HepG2 (cell line): ENCODE data around the gene SHLD3. TPM values are rescaled to one million over a fixed set of nuclear protein-coding genes. Genes with fewer than 3 reads are reported as not detected.

Source experiments
- AHR ChIP-seq: IDR thresholded peaks from 2 replicates; pipeline ENCODE4 v1.6.1; 2018; ENCODE audit warnings: missing genetic modification reagents, missing compliant biosample characterization
- BORCS8-MEF2B ChIP-seq: sonication (generic); formaldehyde crosslinking; IDR thresholded peaks from 2 replicates; pipeline ENCODE4 v1.8.0; 2022; ENCODE audit warnings: mild to moderate bottlenecking, missing genetic modification reagents
- DNMT3B ChIP-seq: conservative IDR thresholded peaks from 2 replicates; pipeline ENCODE4 v1.6.1; 2016; ENCODE audit warnings: missing biosample characterization, control low read depth
- ELF4 ChIP-seq: sonication (generic); formaldehyde crosslinking; IDR thresholded peaks from 2 replicates; pipeline ENCODE4 v1.5.0; 2020; ENCODE audit warnings: missing genetic modification reagents, mild to moderate bottlenecking, moderate library complexity, borderline replicate concordance
- GLI4 ChIP-seq: sonication (generic); formaldehyde crosslinking; IDR thresholded peaks from 2 replicates; pipeline ENCODE4 v1.5.1; 2020; ENCODE audit warnings: missing genetic modification reagents, mild to moderate bottlenecking, moderate library complexity, borderline replicate concordance
- IKZF4 ChIP-seq: sonication (generic); formaldehyde crosslinking; IDR thresholded peaks from 2 replicates; pipeline ENCODE4 v1.5.1; 2020; ENCODE audit warnings: borderline replicate concordance, mild to moderate bottlenecking, low read depth, missing genetic modification reagents; ENCODE audit errors: not compliant biosample characterization
- JUN ChIP-seq: sonication (generic); formaldehyde crosslinking; IDR thresholded peaks from 2 replicates; pipeline ENCODE4 v1.4.0; 2020; ENCODE audit warnings: mild to moderate bottlenecking, missing genetic modification reagents
- MED13 ChIP-seq: sonication (generic); formaldehyde crosslinking; IDR thresholded peaks from 2 replicates; pipeline ENCODE4 v1.5.0; 2020; ENCODE audit warnings: missing genetic modification reagents
- MIER2 ChIP-seq: IDR thresholded peaks from 2 replicates; pipeline ENCODE4 v1.6.1; 2016; ENCODE audit warnings: missing biosample characterization, missing genetic modification reagents
- MYNN ChIP-seq: sonication (generic); formaldehyde crosslinking; IDR thresholded peaks from 2 replicates; pipeline ENCODE4 v1.4.0; 2020; ENCODE audit warnings: mild to moderate bottlenecking, low read depth, missing genetic modification reagents
- PITX1 ChIP-seq: sonication (generic); formaldehyde crosslinking; IDR thresholded peaks from 2 replicates; pipeline ENCODE4 v1.5.1; 2020; ENCODE audit warnings: mild to moderate bottlenecking, missing genetic modification reagents
- PPARG ChIP-seq: conservative IDR thresholded peaks from 2 replicates; pipeline ENCODE4 v1.6.1; 2016; ENCODE audit warnings: missing biosample characterization, missing genetic modification reagents
- REL ChIP-seq: sonication (generic); formaldehyde crosslinking; conservative IDR thresholded peaks from 2 replicates; pipeline ENCODE4 v1.8.0; 2022; ENCODE audit warnings: mild to moderate bottlenecking, missing genetic modification reagents, moderate library complexity
- RELA ChIP-seq: sonication (generic); formaldehyde crosslinking; IDR thresholded peaks from 2 replicates; pipeline ENCODE4 v1.4.0; 2020; ENCODE audit warnings: missing genetic modification reagents
- SRSF9 ChIP-seq: fragments of 200-400 bp; formaldehyde crosslinking; IDR thresholded peaks from 2 replicates; pipeline ENCODE4 v1.6.1; 2018; ENCODE audit warnings: borderline replicate concordance, mild to moderate bottlenecking, low read depth, low read length; ENCODE audit not compliant: insufficient read depth, poor library complexity, severe bottlenecking
- ZBTB1 ChIP-seq: sonication (generic); formaldehyde crosslinking; IDR thresholded peaks from 2 replicates; pipeline ENCODE4 v1.4.0; 2020; ENCODE audit warnings: missing genetic modification reagents, borderline replicate concordance
- ZFP82 ChIP-seq: sonication (generic); formaldehyde crosslinking; IDR thresholded peaks from 2 replicates; pipeline ENCODE4 v1.5.1; 2020; ENCODE audit warnings: mild to moderate bottlenecking, missing genetic modification reagents, borderline replicate concordance
- ZKSCAN1 ChIP-seq: fragments of 150-350 bp; IDR thresholded peaks from 2 replicates; pipeline ENCODE4 v1.6.1; 2014; ENCODE audit warnings: low read length
- ZMYM4 ChIP-seq: sonication (generic); formaldehyde crosslinking; IDR thresholded peaks from 2 replicates; pipeline ENCODE4 v1.8.1; 2023; ENCODE audit warnings: mild to moderate bottlenecking, missing genetic modification reagents
- ZNF124 ChIP-seq: sonication (generic); formaldehyde crosslinking; IDR thresholded peaks from 2 replicates; pipeline ENCODE4 v1.4.0; 2020; ENCODE audit warnings: missing genetic modification reagents
- ZNF510 ChIP-seq: sonication (generic); formaldehyde crosslinking; IDR thresholded peaks from 2 replicates; pipeline ENCODE4 v1.4.0; 2020; ENCODE audit warnings: low read depth, mild to moderate bottlenecking, missing genetic modification reagents
- ZNF605 ChIP-seq: sonication (generic); formaldehyde crosslinking; IDR thresholded peaks from 2 replicates; pipeline ENCODE4 v1.8.0; 2022; ENCODE audit warnings: mild to moderate bottlenecking, missing genetic modification reagents
- ZNF788 ChIP-seq: sonication (generic); formaldehyde crosslinking; IDR thresholded peaks from 2 replicates; pipeline ENCODE4 v1.5.0; 2020; ENCODE audit warnings: mild to moderate bottlenecking, missing genetic modification reagents, borderline replicate concordance
- polyA plus RNA-seq, 8 experiments: library from polyadenylated mRNA; depleted of rRNA in 3 of 8; stranded (reverse) in 7 of 8; unstranded in 1 of 8; fragments of >200 nt; fragmentation: Illumina TruSeq in 4 of 8; extraction: Trizol in 4 of 8; gene quantifications; 2 replicates each; pipeline versions ENCODE4 v1.2.1 to v1.2.3, GENCODE V29; 2011 to 2016; ENCODE audit warnings: low read depth in 4 of 8, missing spikeins in 1 of 8, mixed read lengths in 1 of 8; ENCODE audit not compliant: insufficient read depth in 1 of 8
- total RNA-seq, 5 experiments: library from RNA; depleted of rRNA; stranded (reverse); fragments of >200 nt; fragmentation: Illumina TruSeq; extraction: Trizol; gene quantifications; 2 replicates each; pipeline ENCODE4 v1.2.3, GENCODE V29; 2016; ENCODE audit warnings: low read depth in 1 of 5
- TF ChIP-seq, protein P1 (sequence below): sonication (generic); formaldehyde crosslinking; IDR thresholded peaks from 2 replicates; pipeline ENCODE4 v1.5.1; 2020; ENCODE audit warnings: missing genetic modification reagents, mild to moderate bottlenecking, borderline replicate concordance
- TF ChIP-seq, protein P2 (sequence below): sonication (generic); formaldehyde crosslinking; conservative IDR thresholded peaks from 2 replicates; pipeline ENCODE4 v1.4.0; 2020; ENCODE audit warnings: missing genetic modification reagents
- TF ChIP-seq, protein P3 (sequence below): sonication (generic); formaldehyde crosslinking; IDR thresholded peaks from 2 replicates; pipeline ENCODE4 v1.5.0; 2020; ENCODE audit warnings: missing genetic modification reagents, mild to moderate bottlenecking, borderline replicate concordance
- TF ChIP-seq, protein P4 (sequence below): sonication (generic); formaldehyde crosslinking; IDR thresholded peaks from 2 replicates; pipeline ENCODE4 v1.9.0; 2021; ENCODE audit warnings: missing genetic modification reagents, mild to moderate bottlenecking, borderline replicate concordance

SHLD3 gene
- total and polyA plus RNA-seq, 2 of the 13 experiments (the other 11 are each of a cell fraction or from before 2014, with no cell fraction given), result 3.6 to 6.8 TPM

DNA sequence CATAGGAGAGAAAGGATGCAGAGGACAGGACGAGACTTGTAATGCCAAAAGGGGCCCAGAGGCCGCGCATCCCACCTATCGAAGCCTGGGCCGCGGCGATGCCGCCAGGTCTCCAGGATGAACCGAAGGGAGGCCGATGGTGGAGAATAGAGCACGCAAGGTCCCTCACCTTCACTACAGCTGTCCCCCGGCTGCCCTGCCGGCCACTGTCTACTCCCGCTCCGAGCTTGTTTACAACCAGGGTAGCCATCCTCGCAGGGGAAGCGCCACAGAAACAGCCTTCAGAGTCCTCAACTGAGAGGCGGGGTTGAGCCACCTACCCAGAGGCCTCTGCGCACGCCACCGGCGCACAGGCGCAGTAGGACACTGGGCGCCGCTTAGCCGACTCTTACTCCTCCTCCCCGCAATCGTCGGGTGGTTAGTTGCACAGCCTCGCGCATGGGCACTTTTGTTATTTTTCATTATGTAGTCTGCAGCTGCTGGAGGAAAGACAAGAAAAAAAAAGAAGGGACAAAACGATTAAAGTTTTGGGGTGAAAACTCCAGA is 729 bp upstream of the SHLD3 start, which contains the start of gene TRIM23 (continued):
- TF ChIP-seq IKZF4 (CRISPR knock-in tag) (no peak), MED13 (CRISPR knock-in tag) (no peak), ZFP82 (peak; percentile 83; the same call in 1 of the 2 replicates), ZNF510 (peak; percentile 73; the same call in 1 of the 2 replicates), MIER2 (no peak), ZBTB1 (CRISPR knock-in tag) (no peak), SRSF9 (no peak), REL (CRISPR knock-in tag) (no peak), DNMT3B (CRISPR knock-in tag) (no peak; the same call in 1 of the 2 replicates), MYNN (CRISPR knock-in tag) (no peak), PPARG (CRISPR knock-in tag) (no peak), ELF4 (CRISPR knock-in tag) (no peak), ZNF124 (CRISPR knock-in tag) (0 out of 2 replicates have a peak, but pooled peaks have one; percentile 9), AHR (CRISPR knock-in tag) (no peak), RELA (CRISPR knock-in tag) (no peak), ZMYM4 (CRISPR knock-in tag) (no peak; the same call in 1 of the 2 replicates), ZNF788 (no peak), BORCS8-MEF2B (0 out of 2 replicates have a peak, but pooled peaks have one; percentile 55), ZKSCAN1 (no peak), ZNF605 (CRISPR knock-in tag) (no peak), GLI4 (no peak), JUN (no peak), PITX1 (CRISPR knock-in tag) (no peak; the same call in 1 of the 2 replicates)
- TF ChIP-seq, protein P1, sequence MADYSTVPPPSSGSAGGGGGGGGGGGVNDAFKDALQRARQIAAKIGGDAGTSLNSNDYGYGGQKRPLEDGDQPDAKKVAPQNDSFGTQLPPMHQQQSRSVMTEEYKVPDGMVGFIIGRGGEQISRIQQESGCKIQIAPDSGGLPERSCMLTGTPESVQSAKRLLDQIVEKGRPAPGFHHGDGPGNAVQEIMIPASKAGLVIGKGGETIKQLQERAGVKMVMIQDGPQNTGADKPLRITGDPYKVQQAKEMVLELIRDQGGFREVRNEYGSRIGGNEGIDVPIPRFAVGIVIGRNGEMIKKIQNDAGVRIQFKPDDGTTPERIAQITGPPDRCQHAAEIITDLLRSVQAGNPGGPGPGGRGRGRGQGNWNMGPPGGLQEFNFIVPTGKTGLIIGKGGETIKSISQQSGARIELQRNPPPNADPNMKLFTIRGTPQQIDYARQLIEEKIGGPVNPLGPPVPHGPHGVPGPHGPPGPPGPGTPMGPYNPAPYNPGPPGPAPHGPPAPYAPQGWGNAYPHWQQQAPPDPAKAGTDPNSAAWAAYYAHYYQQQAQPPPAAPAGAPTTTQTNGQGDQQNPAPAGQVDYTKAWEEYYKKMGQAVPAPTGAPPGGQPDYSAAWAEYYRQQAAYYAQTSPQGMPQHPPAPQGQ (CRISPR knock-in tag), result no peak
- TF ChIP-seq, protein P2, sequence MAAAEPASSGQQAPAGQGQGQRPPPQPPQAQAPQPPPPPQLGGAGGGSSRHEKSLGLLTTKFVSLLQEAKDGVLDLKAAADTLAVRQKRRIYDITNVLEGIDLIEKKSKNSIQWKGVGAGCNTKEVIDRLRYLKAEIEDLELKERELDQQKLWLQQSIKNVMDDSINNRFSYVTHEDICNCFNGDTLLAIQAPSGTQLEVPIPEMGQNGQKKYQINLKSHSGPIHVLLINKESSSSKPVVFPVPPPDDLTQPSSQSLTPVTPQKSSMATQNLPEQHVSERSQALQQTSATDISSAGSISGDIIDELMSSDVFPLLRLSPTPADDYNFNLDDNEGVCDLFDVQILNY (CRISPR knock-in tag), result no peak
- TF ChIP-seq, protein P3, sequence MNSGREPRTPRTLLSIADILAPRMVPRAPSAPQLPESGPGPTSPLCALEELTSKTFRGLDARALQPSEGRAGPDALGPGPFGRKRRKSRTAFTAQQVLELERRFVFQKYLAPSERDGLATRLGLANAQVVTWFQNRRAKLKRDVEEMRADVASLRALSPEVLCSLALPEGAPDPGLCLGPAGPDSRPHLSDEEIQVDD (CRISPR knock-in tag), result no peak
- TF ChIP-seq, protein P4, sequence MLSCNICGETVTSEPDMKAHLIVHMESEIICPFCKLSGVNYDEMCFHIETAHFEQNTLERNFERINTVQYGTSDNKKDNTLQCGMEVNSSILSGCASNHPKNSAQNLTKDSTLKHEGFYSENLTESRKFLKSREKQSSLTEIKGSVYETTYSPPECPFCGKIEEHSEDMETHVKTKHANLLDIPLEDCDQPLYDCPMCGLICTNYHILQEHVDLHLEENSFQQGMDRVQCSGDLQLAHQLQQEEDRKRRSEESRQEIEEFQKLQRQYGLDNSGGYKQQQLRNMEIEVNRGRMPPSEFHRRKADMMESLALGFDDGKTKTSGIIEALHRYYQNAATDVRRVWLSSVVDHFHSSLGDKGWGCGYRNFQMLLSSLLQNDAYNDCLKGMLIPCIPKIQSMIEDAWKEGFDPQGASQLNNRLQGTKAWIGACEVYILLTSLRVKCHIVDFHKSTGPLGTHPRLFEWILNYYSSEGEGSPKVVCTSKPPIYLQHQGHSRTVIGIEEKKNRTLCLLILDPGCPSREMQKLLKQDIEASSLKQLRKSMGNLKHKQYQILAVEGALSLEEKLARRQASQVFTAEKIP (CRISPR knock-in tag), result no peak
